DMS53 (cell line): Measurements from ENCODE around the gene COG1.

Source experiments
- DNase-seq: peaks from one replicate; lab custom pipeline; 2025; lab: John Stamatoyannopoulos, UW

The COG1 gene

DNA sequence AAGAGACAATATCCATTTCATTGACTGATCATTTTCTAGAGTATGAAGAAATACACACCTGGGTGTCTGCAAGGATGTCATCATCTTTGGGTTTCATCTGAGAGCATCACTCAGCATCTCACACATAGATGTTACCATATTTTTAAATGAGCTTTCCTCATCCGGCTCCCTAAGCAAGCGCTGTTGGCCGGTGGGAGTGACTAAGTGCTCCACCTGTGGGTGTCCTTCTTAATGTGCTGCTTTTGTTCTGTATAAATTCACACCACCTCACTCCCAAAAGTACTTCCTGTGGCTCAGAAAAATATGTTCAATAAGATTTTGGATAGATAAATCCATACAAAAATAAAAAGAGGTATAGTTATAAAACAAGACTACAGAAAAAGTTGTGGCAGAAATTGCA lies 20.6 kb upstream of the COG1 start:
- DNase-seq = no peak

DNA sequence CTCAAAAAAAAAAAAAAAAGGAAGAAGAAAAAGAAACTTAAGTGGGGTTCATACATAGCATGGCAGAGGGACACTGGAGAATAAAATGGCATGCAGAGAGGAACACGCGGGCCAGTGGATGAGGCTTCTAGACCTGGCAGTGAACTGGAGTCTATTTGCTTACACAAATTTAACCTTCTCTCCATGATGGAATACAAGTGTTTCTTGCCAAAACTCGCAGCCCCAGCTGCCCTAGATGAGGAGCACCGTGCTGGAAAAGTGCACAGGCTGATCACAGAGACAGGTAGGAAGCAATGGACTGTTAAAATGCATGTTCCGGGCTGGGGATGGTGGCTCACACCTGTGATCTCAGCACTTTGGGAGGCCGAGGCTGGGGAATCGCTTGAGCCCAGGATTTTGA lies 18.7 kb upstream of the COG1 start:
- DNase-seq = no peak

DNA sequence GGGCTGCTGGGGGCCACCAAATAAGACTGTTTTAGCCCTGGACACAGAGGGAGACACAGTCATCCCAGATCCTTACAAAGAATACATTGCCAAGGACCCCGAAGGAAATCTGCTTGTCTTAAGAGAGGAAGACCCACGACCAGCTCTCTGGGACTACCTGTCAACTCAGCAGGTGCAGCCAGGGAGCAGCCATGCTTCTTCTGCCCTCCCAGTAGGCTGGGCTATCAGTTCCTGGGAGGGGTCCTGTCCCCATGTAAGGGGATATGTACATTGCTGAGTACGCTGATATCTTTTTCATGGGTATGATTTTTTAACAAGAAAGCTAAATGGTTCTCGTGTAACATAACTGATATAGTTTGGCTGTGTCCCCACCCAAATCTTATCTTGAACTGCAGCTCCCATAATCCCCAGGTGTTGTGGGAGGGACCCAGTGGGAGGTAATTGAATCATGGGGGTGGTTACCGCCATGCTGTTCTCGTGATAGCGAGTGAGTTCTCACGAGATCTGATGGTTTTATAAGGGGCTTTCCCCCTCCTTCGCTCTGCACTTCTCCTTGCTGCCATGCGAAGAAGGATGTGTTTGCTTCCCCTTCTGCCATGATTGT lies 16.8 kb upstream of the COG1 start:
- DNase-seq = no peak

DNA sequence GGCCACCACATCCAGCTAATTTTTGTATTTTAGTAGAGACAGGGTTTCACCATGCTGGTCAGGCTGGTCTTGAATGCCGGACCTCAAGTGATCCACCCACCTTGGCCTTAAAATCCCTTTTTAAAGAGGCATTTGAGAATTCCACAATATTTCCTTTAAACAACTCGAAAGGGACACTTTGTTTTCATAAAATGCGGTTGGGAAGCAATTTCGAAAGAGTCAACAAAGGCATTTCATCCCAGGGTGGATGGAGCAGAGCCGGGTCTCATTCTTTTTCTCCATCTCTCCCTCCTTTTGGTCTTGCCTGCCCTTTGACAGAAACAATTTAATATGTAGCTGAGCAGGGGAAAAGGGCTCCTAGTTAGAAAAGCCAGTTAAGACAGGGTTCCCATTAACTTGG lies 13.5 kb upstream of the COG1 start:
- DNase-seq = no peak

DNA sequence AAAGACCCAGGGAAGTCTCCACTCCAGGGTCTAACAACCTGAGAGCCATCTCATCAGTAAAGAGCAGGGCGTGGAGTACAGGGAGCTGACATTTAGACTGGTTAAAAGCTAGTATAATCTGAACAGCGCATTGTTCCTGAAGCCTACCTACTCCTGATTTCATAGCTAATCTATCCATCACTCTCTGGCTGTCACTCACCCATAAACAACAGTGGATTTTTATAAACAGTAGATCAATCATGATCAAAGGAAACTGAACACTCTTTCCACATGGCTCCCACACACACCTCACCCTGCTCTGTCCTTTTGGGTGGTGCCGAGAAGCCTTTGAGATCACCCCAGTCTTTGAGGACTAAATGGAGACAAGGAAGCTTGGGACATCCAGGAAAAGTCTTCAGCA lies 13.0 kb upstream of the COG1 start:
- DNase-seq = no peak

DNA sequence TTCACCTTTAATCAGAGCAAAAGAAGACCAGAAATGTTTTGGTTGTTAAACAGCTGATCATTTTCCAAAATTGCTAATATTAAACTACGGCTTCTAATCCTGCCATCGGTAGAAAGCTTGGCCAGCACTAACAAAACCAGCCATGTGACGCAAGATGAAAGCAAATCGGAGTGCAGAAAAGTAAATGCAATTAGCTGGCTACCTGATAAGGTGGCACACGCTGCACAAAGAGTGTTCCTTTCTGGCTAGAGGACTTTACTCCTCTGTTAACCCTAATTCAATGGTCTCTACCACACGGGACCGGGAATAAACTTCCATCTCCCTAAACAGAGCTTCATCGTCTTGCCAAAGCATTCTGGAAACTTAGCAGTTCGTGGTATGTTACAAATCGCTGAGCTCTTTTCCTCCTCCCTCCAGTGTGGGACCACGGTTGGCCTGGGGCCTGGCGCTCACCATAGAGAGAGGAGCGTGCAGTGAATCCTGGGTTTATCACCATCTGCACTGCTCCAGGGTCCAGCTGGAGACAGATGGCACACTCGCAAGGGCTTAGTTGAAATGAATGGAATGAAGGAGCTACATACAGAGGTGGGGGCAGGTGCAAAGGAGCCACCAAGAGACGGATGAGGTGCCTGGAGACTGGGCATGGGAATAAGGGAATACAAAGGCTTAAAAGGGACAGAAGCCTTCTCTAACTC lies 10.1 kb upstream of the COG1 start:
- DNase-seq = no peak

DNA sequence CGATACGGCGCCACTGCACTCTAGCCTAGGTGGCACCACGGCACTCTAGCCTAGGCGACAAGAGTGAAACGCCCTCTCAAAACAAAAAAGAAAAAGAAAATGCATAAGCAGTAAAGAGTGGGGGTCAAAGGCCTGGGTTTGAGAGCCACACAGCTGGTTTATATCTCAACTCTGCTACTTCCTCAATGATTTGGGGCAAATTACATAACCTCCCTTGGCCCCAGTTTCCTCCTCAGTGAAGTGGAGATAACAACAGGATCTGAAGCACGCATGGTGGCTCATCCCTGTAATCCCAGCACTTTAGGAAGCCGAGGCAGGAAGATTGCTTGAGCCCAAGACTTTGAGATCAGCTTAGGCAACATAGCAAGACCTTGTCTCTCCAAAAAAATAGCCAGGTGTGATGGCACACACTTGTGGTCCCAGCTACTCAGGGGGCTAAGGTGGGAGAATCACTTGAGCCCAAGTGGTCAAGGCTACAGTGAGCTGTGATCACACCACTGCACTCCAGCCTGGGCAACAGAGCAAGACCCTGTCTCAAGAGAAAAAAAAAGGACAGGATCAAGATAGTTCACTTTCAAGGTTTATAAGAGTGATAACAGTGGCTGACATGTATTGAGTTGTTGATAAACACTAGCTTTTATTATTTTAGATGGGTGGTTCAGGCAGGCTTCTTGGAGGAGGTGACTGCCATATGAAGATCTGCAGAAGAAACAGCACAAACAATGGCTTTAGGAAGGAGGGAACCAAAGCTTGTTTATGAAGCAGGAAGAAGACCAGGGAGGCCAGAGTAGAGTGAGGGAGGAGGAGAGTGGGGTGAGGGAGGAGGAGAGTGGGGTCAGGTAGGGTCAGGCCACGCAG lies 8.5 kb upstream of the COG1 start:
- DNase-seq = no peak

DNA sequence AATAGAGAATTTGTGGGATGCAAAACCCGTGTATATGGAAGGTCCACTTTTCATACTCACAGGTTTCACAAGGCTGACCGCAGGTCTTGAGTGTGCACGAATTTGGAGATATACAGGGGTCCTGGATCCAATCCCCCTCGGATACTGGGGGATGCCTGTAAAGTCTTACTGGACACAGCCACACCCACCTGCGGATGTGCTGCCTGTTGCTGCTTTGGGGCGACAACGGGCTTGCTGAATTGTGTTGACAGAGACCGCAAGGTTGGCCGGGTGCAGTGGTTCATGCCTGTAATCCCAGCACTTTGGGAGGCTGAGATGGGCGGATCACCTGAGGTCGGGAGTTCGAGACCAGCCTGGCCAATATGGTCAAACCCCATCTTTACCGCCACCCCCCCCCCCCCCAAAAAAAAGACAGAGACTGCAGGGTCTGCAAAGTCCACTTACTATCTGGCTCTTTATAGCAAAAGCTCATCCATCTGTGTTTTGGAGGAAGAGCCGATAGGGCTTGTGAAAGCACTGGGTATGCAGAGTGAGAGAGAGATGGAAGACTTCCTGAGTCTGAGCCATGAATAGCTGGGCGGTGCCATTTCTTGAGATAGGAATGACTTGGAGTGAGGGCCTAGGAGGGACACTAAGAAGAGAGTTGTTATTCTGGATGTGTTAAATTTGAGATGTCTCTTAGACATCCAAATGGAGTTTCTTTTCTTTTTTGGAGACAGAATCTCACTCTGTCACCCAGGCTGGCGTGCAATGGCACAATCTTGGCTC lies 6.4 kb upstream of the COG1 start:
- no peak for DNase-seq

DNA sequence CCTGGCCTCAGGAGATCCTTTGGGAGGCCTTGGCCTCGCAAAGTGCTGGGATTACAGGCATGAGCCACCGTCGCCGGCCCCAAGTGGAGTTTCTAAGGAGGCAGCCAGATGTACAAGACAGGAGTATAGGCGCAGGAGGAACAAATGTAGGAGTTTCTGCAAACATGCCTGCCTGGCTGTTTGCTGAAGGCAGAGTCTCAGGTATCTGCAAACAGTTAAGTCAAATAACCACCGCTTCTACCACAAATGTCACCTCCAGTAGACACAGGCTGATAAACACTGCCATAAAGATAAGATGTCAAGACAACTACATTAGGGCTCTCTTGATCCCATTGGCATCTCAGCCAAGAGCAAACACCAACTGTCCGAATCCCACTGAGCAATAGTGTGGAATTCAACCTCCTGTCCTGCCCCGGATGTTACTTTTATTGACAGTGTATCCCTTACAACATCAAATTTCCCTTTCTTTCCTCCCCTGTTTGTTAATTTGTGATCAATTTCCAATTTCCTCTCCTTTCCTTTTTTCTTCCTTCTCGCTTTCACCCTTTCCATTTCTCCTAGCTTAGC lies 5.6 kb upstream of the COG1 start:
- DNase-seq = peak; percentile 77

DNA sequence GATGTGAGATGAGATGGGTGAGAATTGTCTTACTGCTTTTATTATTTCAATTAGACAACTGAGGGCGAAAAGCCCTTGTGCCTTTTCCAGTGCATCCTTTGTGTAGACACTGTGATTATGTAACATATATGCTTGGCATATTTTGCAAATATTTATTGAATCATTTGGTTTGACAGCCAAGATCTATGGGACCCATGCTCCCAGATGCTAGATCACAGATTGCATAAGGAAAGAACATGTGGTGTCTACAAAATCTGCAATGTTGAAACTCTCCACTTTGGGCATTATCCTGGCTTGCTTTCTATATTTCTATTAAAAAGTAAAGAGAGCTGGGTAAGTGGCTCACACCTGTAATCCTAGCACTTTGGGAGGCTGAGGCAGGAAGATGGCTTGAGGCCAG lies 4.8 kb upstream of the COG1 start:
- DNase-seq = no peak

DNA sequence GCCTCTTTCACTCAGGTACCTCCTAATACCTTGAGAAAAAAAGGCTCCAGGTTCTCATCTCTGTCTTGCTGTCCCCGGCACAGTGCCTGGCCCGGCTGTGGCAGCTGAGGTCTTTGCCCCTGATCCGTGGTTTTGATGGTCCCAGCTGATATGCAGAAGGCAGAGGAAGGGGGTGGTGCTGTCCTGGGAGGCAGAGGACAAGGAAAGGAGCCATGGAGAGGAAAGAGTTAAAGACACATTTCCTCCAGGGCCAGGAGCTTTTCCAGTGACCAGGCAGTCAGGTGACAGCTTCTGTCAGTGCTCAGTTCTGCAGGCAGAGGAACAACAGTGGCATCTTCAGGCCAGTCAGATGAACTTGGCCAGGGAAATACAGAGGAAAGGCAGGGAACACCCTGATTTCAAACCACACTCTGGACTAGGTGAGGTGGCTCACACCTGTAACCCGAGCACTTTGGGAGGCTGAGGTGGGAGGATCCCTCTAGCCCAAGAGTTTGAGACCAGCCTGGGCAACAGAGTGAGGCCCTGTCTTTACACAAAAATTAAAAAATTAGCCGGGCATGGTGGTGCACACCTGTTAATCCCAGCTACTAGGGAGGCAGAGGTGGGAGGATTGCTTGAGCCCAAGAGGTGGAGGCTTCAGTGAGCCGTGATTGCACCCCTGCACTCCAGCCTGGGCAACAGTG lies 3.3 kb upstream of the COG1 start:
- DNase-seq = peak; percentile 86

DNA sequence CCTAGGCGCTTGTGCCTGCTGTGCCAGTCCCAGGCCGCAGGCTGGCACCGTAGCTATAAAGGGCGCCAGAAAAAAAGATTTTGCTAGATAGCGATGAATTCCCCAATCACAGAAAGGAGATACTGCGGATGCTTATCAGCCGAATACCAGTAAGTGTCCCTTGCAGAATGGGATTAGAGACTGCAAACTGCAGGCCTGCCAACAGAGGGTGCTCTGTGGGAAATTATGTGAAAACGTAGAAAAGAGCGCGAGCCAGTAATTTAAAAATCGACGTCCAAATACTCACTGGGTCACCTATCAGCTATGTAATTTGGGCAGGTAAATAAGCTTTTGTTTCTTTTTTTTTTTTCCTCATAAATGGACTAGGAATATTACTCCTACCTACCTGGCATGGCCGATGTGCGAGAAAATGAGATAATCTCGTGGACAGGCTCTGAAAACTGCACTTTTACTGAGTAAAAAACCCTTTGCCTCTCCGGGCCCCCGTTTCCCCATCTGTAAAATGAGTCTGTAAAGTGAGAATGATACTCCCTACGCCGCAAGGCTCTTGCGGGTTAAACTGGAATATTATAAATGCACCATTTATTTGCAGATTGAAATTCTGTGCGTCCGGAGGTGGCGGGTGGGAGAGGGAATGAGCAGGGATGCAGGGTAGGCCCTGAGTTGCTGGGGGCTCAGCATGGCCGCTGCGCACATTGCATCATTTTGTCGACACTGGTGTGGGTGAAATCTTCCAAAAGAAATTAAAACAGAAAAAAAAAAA lies 1.2 kb upstream of the COG1 start:
- peak; percentile 88 for DNase-seq

DNA sequence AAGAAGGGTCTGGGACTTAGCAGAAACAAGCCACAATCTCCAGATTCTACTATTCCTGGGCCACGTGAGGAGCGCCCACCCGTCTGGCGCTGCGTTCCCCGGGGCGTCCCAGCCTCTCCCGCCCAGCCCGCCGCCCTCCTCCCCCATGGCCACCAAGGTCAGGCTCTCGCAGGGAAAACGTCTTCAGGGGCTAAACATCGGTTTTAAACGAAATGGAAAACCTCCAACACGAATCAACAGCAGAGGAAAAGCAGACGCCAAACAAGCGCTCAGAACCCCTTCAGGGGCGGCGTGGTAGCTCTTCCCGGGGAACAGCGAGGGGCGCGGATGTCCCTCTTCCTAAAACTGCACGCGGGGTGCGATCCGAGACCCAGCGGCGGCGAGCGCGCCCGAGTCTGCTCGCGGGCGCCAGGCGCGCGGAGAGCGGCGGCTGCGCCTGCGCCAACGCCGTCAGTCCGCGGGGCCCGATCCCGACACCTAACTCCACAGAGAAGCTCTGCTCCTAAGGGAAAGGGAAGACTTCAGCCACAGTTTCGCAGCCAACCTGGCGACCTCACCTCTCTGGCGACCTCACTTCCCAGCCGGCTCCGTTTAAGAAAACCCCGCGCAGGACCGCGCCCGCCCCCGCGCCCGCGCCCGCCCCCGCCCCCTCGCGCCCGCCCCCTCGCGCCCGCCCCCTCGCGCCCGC lies 505 bp upstream of the COG1 start:
- DNase-seq = peak; percentile 95

DNA sequence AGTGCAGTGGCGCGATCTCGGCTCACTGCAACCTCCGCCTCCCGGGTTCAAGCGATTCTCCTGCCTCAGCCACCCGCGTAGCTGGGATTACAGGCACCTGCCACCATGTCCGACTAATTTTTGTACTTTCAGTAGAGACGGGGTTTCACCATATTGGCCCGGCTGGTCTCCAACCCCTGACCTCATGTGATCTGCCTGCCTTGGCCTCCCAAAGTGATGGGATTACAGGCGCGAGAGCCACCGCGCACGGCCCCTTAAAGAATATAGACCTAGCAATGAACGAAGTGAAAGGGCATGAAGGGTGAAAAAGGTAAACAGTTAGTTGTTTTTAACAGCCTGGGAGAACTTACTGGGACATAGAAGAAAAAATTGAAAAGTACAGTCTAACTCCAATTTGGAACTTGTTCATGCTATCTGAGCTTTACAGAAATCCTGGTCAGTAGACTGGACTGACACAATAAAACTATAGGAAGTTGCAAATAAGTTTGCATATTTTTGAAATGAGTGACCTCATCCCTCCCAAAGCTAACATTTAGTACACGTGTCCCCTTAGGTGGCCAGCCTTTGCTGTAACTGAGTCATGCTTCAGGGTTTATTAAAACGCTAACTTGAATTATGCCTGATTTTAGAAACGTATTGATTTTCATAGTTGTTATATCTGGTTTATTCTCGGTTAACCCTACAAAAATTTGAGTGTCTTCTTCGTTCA lies 1.8 kb downstream of the COG1 start:
- no peak for DNase-seq

DNA sequence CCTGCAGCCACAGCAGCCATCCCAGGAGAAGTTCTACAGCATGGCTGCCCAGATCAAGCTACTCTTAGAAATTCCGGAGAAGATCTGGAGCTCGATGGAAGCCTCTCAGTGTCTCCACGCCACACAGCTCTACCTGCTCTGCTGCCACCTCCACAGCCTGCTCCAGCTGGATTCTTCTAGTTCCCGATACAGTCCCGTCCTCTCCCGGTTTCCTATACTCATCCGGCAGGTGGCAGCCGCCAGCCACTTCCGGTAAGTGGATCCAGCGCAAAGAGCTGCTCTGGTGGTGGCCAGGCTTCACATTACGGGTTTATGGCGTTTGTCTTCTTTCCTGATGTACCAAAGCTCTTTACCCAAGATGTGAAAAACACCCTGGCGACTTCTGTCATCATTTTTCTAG lies 3.6 kb downstream of the COG1 start:
- peak; percentile 97 for DNase-seq

DNA sequence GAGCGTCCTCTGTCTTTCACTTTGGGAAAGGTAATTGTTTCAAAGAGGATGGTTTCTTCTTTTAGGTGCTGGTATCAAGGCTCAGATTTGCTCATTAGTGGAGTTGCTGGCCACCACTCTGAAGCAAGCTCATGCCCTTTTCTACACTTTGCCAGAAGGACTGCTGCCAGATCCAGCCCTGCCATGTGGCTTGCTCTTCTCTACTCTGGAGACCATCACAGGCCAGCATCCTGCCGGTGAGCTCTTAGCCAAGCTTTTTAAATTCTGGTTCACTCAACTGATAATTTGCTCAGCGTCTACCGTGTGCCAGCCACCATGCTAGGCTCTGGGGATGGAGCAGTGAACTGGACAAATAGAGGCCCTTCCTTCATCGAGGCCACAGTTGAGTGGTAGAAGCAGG lies 4.3 kb downstream of the COG1 start:
- no peak for DNase-seq

DNA sequence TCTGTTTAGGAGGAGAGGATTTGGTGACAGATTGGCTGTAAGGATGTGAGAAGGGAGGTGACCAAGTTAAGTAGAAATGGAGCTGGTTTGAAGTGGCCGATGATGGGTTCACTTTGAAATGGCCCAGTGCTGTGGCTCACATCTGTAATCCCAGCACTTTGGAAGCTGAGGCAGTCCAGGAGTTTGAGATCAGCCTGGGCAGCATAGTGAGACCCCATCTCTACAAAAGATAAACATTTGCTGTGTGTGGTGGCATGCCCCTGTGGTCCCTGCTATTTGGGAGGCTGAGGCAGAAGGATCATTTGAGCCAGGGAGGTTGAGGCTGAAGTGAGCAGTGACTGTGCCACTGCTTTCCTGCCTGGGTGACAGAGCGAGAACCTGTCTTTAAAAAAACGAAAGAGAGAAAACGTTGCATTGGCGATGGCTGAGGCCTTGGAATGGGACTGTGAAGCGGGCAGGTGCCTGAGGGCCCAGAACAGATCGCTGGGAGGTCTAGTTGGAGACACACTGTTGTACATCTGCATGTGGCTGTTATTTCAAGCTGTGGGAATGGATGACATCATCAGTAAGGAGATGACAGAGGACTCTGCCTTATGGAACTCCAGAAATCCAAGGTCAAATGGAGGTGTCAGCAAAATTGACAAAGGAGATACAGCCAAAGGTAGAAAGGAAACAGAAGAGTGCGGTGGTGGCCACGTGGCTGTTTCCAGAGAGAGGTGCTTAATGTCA lies 5.5 kb downstream of the COG1 start:
- no peak for DNase-seq

DNA sequence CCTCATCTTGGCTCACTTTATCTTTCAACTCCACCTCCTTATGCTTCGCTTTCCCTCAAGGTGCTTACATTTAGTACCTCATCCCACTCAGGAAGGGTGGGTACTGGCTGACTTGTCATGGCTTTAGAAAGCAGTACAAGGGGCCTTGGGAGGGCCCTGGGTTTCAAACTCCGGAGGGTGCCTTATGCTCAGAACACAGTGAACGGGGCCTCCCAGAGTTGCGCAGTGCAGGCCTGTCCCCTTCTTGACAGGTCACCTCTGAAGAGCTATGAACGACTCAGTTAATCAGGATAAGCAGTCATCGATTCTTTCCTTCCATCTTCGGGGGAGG lies 6.0 kb downstream of the COG1 start:
- DNase-seq = no peak

DNA sequence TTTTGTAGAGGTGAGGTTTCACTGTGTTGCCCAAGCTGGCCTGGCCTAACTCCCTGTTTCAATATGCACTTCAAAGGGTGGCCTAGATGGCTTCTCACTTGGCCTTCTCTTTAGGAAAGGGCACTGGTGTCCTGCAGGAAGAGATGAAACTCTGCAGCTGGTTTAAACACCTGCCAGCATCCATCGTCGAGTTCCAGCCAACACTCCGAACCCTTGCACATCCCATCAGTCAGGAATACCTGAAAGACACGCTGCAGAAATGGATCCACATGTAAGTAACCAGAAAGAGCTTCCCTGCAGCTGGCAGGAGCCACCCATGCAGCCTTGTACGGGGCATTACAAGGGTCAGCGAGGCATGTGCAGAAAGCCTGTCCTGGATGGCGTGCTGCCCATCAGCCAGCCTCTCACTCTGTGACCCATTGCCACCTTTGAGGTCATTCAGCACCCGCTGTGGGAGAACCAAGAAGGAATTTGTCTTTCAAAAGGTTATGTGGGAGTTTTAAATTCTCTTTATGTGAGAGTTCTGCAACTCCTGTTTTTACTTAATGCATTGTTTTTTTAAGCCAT lies 7.0 kb downstream of the COG1 start:
- DNase-seq = no peak
